ENCODE data around the gene MRPS18A. TPM values are rescaled to one million over a fixed set of nuclear protein-coding genes. Genes with fewer than 3 reads are reported as not detected.

The MRPS18A gene
- 31.9 TPM for total RNA-seq

DNA sequence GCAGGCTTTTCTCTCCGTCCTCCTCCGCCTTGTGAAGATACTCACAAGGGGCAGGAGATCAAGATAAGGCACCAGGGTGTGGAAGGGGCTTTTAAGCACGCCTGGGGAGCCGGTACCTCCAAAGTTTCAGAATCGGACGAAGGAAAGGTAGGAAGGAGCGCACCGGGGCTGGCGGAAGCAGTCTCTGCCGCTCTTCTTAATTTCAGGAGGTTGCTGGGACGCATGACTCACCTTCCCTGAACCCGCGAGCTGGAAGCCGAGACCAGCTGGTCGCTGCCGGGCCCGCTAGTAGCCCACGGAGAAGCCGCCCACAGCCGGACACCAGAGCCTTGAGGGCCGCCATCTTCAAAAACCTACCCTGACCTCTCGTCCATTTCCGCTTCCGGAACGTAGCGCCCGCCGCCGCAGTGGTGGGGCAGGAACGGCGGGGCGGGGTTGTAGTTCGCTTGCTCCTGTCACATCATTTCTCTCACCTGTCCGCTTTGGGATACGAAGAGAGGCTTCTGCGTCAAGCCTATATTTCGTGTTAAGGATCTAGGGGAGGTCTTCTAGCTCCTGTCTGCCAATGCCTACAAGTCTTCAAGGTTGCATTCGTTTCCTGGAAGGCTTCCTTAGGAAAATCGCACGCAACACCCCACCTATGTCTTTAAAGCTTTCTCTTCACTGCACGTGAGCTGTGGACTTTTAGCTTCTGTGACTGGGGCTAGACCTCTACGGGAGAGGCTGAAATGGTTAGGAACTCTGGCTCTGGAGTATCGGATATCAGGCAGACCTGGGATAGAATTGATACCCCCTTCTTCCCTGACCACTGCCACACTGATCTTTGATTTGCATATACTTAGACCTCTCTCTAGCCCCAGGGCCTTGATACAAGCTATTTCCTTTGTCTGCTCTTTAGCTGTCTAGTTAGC, at the start of gene MRPS18A:
TSS of gene MRPS18A (minus strand) at position 355 of the 911 bp plus-strand sequence. CDS start at position 343, 12 bp downstream.
- intact Hi-C loops (cut with DNase I): no loop called here
- no peak for DNase-seq (ENCODE audit: extremely low spot score in 2 of 2)

DNA sequence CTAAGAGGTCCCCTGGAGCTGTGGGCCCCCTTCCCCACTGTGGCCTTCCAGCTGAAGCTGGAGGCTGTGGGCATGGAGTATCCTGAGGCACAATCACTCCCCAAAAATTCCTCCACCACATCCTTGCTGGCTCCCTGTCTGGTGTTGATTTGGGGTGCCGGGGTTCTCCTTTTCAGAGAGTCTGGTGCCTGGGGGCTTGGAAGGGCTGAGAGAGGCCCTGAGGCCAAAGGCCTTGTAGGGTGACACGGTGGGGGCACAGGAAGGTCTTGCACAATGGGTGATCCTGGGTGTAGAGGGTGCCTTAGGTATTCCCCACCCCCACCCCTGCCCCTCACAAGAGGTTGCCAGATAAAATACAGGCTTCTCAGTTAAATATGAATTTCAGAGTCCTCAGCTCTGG, 49.3 kb upstream of the MRPS18A start:
- intact Hi-C loops (cut with DNase I): no loop called here
- H3K36me3 ChIP-seq: no peaks in the 10 kb centered on the region
- no peak overlapping the region for H3K4me3 ChIP-seq
- H3K4me1 ChIP-seq: peaks cover 7% of the 10 kb centered on the region
- H3K9me3 ChIP-seq: no peaks in the 10 kb centered on the region
- TF ChIP-seq POLR2A (IDR thresholded peaks at IDR 0.05): no peak
- TF ChIP-seq, protein P1, sequence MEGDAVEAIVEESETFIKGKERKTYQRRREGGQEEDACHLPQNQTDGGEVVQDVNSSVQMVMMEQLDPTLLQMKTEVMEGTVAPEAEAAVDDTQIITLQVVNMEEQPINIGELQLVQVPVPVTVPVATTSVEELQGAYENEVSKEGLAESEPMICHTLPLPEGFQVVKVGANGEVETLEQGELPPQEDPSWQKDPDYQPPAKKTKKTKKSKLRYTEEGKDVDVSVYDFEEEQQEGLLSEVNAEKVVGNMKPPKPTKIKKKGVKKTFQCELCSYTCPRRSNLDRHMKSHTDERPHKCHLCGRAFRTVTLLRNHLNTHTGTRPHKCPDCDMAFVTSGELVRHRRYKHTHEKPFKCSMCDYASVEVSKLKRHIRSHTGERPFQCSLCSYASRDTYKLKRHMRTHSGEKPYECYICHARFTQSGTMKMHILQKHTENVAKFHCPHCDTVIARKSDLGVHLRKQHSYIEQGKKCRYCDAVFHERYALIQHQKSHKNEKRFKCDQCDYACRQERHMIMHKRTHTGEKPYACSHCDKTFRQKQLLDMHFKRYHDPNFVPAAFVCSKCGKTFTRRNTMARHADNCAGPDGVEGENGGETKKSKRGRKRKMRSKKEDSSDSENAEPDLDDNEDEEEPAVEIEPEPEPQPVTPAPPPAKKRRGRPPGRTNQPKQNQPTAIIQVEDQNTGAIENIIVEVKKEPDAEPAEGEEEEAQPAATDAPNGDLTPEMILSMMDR (IDR thresholded peaks at IDR 0.05): no peak
- no peak for TF ChIP-seq POLR2AphosphoS5 (IDR thresholded peaks at IDR 0.05; ENCODE audit: insufficient read depth in 1 of 2, low read depth in 1 of 2)
- DNase-seq (ENCODE audit: extremely low spot score in 2 of 2): no peak
- H3K27me3 ChIP-seq: no peaks in the 10 kb centered on the region
- H3K27ac ChIP-seq: no peak overlapping the region

More for the DNA sequence above, at the start of gene MRPS18A:
- H3K27ac ChIP-seq: peak within 1 kb of the TSS; percentile 81
- H3K36me3 ChIP-seq: no peaks in the 10 kb centered on the region
- H3K9me3 ChIP-seq: no peaks in the 10 kb centered on the region
- no peaks in the 10 kb centered on the region for H3K27me3 ChIP-seq
- H3K4me1 ChIP-seq: peaks cover 33% of the 10 kb centered on the region
- peak within 1 kb of the TSS; percentile 81 to 89 for H3K4me3 ChIP-seq
- TF ChIP-seq POLR2A (IDR thresholded peaks at IDR 0.05) (peak in 1 of 2 donors; percentile 34), POLR2AphosphoS5 (IDR thresholded peaks at IDR 0.05; ENCODE audit: insufficient read depth in 1 of 2, low read depth in 1 of 2) (peak; percentile 70 to 84)
- TF ChIP-seq, protein P1 (IDR thresholded peaks at IDR 0.05): no peak

DNA sequence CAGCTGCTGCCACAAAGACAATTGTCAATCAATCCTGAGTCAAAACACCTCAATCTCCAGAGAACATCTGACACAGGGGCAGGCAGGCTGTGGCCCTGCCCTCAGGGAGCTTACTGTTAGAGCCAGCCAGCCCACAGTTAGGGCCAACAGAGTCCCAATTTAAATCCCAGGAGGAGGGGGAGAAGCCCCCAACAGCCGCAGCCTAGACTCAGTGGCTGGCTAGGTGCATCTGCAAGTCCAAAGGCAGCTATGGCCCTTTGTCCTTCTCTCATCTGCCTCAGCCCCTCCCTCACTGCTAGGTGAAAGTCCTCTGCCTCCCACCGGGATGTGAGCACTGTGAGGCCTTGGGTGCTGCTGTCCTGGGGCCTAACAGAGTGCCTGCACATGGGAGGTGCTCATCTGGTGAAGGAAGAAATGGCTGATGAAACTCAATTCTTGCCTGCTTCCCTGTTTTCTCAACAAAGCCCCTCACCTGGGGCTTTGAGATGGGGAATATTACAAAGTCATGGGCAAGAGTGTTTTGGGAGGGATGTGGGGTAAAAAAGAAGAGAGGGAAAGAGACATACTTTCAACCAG, 48.7 kb upstream of the MRPS18A start:
- DNase-seq (ENCODE audit: extremely low spot score in 2 of 2): no peak
- no peak overlapping the region for H3K4me3 ChIP-seq
- H3K27me3 ChIP-seq: no peaks in the 10 kb centered on the region
- intact Hi-C loops (cut with DNase I): no loop called here
- no peak overlapping the region for H3K27ac ChIP-seq
- H3K9me3 ChIP-seq: no peaks in the 10 kb centered on the region
- H3K36me3 ChIP-seq: no peaks in the 10 kb centered on the region
- no peak for TF ChIP-seq POLR2AphosphoS5 (IDR thresholded peaks at IDR 0.05; ENCODE audit: insufficient read depth in 1 of 2, low read depth in 1 of 2)
- TF ChIP-seq, protein P1 (IDR thresholded peaks at IDR 0.05): no peak
- no peak for TF ChIP-seq POLR2A (IDR thresholded peaks at IDR 0.05)
- peaks cover 7% of the 10 kb centered on the region for H3K4me1 ChIP-seq

DNA sequence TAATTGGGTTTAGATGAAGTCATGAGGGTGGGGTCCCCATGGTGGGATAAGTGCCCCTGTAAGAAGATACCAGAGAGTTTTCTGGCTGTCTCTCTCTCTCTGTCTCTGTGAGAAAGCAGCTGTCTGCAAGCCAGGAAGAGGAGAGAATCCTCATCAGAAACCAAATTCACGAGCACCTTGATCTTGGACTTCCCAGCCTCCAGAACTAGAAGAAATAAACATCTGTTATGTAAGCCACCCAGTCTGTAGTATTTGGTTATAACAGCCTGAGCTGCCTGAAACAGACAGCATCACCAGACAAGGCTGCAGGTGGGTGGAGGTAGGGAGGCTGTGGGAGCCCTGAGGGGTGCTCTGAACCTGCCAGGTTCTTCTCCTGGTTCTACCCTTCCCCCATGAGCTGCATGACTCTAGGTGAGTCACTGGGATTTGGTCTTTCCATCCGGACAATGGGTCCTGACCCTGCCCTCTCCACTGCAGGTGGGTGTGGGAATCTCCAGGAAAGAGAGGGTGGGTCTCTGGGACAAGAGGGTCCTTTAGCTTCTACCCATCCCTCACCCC, 48.1 kb upstream of the MRPS18A start:
- H3K27me3 ChIP-seq: no peaks in the 10 kb centered on the region
- H3K27ac ChIP-seq: no peak overlapping the region
- intact Hi-C loops (cut with DNase I): no loop called here
- TF ChIP-seq, protein P1 (IDR thresholded peaks at IDR 0.05): no peak
- TF ChIP-seq POLR2AphosphoS5 (IDR thresholded peaks at IDR 0.05; ENCODE audit: insufficient read depth in 1 of 2, low read depth in 1 of 2) (no peak), POLR2A (IDR thresholded peaks at IDR 0.05) (no peak)
- H3K4me1 ChIP-seq: peaks cover 7% of the 10 kb centered on the region
- H3K9me3 ChIP-seq: no peaks in the 10 kb centered on the region
- H3K4me3 ChIP-seq: no peak overlapping the region
- DNase-seq (ENCODE audit: extremely low spot score in 2 of 2): no peak
- no peaks in the 10 kb centered on the region for H3K36me3 ChIP-seq

All from vagina (tissue), 2 donors.